ENCODE results near the gene MET. TPM values are rescaled to one million over a fixed set of nuclear protein-coding genes. Genes with fewer than 3 reads are reported as not detected.

Gene MET
- total RNA-seq, 4 donors from 2014 or later: 3.8 to 25.0 (median 18.6) TPM

GRCh38 chr7:116672596-116673456 is 830 bp downstream of the MET start:
- no peak for DNase-seq
- no peak for TF ChIP-seq POLR2A (IDR thresholded peaks at IDR 0.05)
- TF ChIP-seq, protein P1, sequence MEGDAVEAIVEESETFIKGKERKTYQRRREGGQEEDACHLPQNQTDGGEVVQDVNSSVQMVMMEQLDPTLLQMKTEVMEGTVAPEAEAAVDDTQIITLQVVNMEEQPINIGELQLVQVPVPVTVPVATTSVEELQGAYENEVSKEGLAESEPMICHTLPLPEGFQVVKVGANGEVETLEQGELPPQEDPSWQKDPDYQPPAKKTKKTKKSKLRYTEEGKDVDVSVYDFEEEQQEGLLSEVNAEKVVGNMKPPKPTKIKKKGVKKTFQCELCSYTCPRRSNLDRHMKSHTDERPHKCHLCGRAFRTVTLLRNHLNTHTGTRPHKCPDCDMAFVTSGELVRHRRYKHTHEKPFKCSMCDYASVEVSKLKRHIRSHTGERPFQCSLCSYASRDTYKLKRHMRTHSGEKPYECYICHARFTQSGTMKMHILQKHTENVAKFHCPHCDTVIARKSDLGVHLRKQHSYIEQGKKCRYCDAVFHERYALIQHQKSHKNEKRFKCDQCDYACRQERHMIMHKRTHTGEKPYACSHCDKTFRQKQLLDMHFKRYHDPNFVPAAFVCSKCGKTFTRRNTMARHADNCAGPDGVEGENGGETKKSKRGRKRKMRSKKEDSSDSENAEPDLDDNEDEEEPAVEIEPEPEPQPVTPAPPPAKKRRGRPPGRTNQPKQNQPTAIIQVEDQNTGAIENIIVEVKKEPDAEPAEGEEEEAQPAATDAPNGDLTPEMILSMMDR (IDR thresholded peaks at IDR 0.05): no peak
- H3K4me3 ChIP-seq: peak overlapping the region; percentile 49 to 83 (median 67)
- H3K9me3 ChIP-seq: no peaks in the 10 kb centered on the region
- H3K27me3 ChIP-seq: peaks cover 0 to 25% (median 0%) of the 10 kb centered on the region in 4 donors
- peaks cover 6 to 37% (median 11%) of the 10 kb centered on the region in 3 donors for H3K4me1 ChIP-seq
- peak overlapping the region; percentile 80 to 89 (median 86) for H3K27ac ChIP-seq
- no peaks in the 10 kb centered on the region for H3K36me3 ChIP-seq
- intact Hi-C loops (cut with DNase I): loop anchor here (10.0 kb wide), 1 partner anchor 132 kb away; no protein-coding TSS in a partner anchor
- 10 to 17% methylated on average over 14 to 22 of the region's 23 CpGs for WGBS, 2 donors

GRCh38 chr7:116673457-116673865 is 1.5 kb downstream of the MET start:
- H3K4me3 ChIP-seq: peak overlapping the region; percentile 49 to 83 (median 67)
- no peaks in the 10 kb centered on the region for H3K36me3 ChIP-seq
- intact Hi-C loops (cut with DNase I): loop anchor here (10.0 kb wide), 1 partner anchor 131 kb away; no protein-coding TSS in a partner anchor
- no peak for DNase-seq
- H3K27ac ChIP-seq: peak overlapping the region in 3 of 4 donors; percentile 85 to 89 (median 87)
- no peak for TF ChIP-seq POLR2A (IDR thresholded peaks at IDR 0.05)
- TF ChIP-seq, protein P1 (IDR thresholded peaks at IDR 0.05): no peak
- peaks cover 6 to 37% (median 11%) of the 10 kb centered on the region in 3 donors for H3K4me1 ChIP-seq
- H3K27me3 ChIP-seq: peaks cover 0 to 25% (median 0%) of the 10 kb centered on the region in 4 donors
- 27 to 31% methylated on average over 3 of the region's 3 CpGs for WGBS, 2 donors
- no peaks in the 10 kb centered on the region for H3K9me3 ChIP-seq

DNA sequence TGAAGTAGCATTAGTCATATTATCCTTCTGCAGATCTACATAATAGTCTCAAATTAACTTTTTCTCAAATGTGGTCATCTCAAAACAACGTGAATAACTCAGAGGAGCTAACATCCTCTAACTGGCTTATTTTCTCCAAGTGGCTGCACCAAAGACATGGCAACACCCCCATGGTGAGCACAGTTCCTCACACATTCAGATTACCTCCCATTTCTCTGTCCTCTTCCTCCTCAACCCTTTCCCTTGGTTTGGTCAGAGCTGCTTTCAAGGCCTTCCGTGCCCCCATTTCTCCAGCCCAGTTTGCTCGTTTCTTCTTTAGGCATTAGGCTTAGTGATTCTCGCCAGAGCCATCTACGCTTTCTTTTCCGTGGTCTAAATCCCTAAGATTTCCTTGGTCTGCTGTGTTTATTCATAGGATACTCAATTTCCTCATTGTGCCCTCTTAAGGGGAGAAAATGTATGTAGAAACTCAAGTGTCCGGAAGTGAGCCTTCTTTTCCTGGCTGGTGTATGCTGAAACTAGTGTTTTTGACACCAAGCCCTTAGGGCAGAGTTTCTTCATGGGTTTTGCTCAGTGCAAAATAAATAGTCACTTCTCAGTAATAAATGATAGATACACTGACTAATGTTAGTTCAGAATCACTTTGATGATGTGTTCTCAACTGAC is 2.6 kb downstream of the MET start:
- Histone ChIP-seq H3K27ac (peak overlapping the region in 1 of 4 donors; percentile 8), H3K9me3 (no peaks in the 10 kb centered on the region), H3K4me1 (peaks cover 6 to 44% (median 11%) of the 10 kb centered on the region in 3 donors), H3K4me3 (peak overlapping the region in 2 of 4 donors; percentile 6 to 83), H3K27me3 (peaks cover 0 to 25% (median 0%) of the 10 kb centered on the region in 4 donors), H3K36me3 (no peaks in the 10 kb centered on the region)
- no peak for DNase-seq
- no peak for TF ChIP-seq POLR2A (IDR thresholded peaks at IDR 0.05)
- TF ChIP-seq, protein P1 (IDR thresholded peaks at IDR 0.05): no peak
- intact Hi-C loops (cut with DNase I): loop anchor here (10.0 kb wide), 1 partner anchor 130 kb away; no protein-coding TSS in a partner anchor
- WGBS, 2 donors: 32 to 40% methylated on average over 7 of the region's 7 CpGs

GRCh38 chr7:116675812-116676355 is 3.9 kb downstream of the MET start:
- 81 to 86% methylated on average over 6 of the region's 6 CpGs for WGBS, 2 donors
- DNase-seq: no peak
- Histone ChIP-seq H3K4me3 (no peak overlapping the region), H3K27ac (no peak overlapping the region), H3K27me3 (peaks cover 0 to 25% (median 0%) of the 10 kb centered on the region in 4 donors), H3K36me3 (no peaks in the 10 kb centered on the region), H3K4me1 (peaks cover 6 to 48% (median 8%) of the 10 kb centered on the region in 3 donors), H3K9me3 (no peaks in the 10 kb centered on the region)
- intact Hi-C loops (cut with DNase I): loop anchor here (10.0 kb wide), 1 partner anchor 129 kb away; no protein-coding TSS in a partner anchor
- TF ChIP-seq POLR2A (IDR thresholded peaks at IDR 0.05): no peak
- TF ChIP-seq, protein P1 (IDR thresholded peaks at IDR 0.05): no peak
